Tibial artery (tissue), 4 donors: ENCODE measurements around the gene UBE2D2.

ENCODE experiments used
- DNase-seq, 2 donors: peaks; one replicate each; pipeline ENCODE4 v3.0.0-alpha.2; 2019
- H3K27ac ChIP-seq, 2 donors: fragments of 200-600 bp; sonication (generic) in 1 of 2; 1 replicate in 1 of 2; 2 replicates in 1 of 2; pipeline ENCODE4 v1.5.1; 2018 to 2019; ENCODE audit warnings: mild to moderate bottlenecking in 1 of 2
- H3K27me3 ChIP-seq, 2 donors: fragments of 200-600 bp; sonication (generic) in 1 of 2; one replicate each; pipeline versions ENCODE4 v1.5.1 to v1.6.0; 2016 to 2019
- H3K36me3 ChIP-seq, 3 donors: fragments of 200-600 bp; sonication (generic) in 2 of 3; one replicate each; pipeline ENCODE4 v1.5.1; 2016 to 2019; ENCODE audit warnings: mild to moderate bottlenecking in 2 of 3
- H3K4me1 ChIP-seq, 4 donors: fragments of 200-600 bp; sonication (generic) in 2 of 4; 1 replicate in 3 of 4; 2 replicates in 1 of 4; pipeline ENCODE4 v1.5.1; 2016 to 2019
- H3K4me3 ChIP-seq, 2 donors: fragments of 200-600 bp; sonication (generic) in 1 of 2; 1 replicate in 1 of 2; 2 replicates in 1 of 2; pipeline ENCODE4 v1.5.1; 2018 to 2019; ENCODE audit warnings: mild to moderate bottlenecking in 2 of 2
- H3K9me3 ChIP-seq, 3 donors: fragments of 200-600 bp; sonication (generic) in 1 of 3; one replicate each; pipeline ENCODE4 v1.5.1; 2016 to 2019
- CTCF ChIP-seq, 2 experiments: fragments of 200-600 bp in 1 of 2; fragments of 450-650 bp in 1 of 2; IDR thresholded peaks; one replicate each; pipeline ENCODE4 v1.5.1; 2017 to 2019; ENCODE audit warnings: antibody characterized with exemption in 2 of 2, mild to moderate bottlenecking in 1 of 2, moderate library complexity in 1 of 2
- intact Hi-C: fragments of 100-400 bp; cut with DNase I; formaldehyde crosslinking; loops from one replicate; pipeline ENCODE4 v1.15.0; 2023; ENCODE audit warnings: low total_unique reads

Gene UBE2D2

DNA sequence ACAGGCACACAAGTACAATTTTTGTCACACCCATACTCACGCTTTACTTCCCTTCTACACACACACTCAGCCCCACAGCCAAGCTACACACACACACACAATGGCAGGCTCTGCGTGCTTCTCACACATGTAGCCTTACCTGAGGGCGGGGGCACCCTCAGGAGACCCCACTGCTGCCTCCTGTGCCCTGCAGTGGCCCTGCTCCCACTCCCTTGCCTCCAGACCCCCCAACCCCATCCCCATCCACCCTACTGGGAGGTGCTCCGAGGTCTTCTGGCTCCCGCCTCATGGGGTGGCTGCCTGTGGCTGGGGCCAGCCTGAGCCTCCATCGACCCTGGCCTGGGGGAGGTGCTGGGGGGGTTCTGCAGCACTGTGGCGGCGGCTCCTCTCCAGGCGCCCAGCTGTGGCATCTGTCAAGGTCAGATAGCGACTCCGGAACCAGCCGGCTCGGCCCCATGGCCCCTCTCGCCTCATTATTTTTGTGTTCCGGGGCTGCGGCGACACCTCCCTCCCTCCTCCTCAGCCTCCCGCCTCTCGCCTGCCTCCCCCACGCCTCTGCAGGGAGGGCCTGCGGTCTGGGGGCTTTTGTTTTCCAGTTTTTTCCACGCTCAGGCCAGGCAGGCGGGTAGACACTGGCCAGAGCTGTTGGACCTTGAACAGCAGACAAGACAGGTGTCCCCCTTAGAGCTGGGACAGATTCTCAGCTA lies 108.7 kb downstream of the UBE2D2 start:
- H3K4me3 ChIP-seq: peak overlapping the region; percentile 7 to 32
- no peaks in the 10 kb centered on the region for H3K9me3 ChIP-seq
- no peak for TF ChIP-seq CTCF (IDR thresholded peaks at IDR 0.05)
- H3K4me1 ChIP-seq: peaks cover 4 to 99% (median 92%) of the 10 kb centered on the region in 4 donors
- intact Hi-C loops: no loop called here
- no peaks in the 10 kb centered on the region for H3K36me3 ChIP-seq
- H3K27me3 ChIP-seq: no peaks in the 10 kb centered on the region
- H3K27ac ChIP-seq: peak overlapping the region; percentile 88 to 94
- DNase-seq: no peak

DNA sequence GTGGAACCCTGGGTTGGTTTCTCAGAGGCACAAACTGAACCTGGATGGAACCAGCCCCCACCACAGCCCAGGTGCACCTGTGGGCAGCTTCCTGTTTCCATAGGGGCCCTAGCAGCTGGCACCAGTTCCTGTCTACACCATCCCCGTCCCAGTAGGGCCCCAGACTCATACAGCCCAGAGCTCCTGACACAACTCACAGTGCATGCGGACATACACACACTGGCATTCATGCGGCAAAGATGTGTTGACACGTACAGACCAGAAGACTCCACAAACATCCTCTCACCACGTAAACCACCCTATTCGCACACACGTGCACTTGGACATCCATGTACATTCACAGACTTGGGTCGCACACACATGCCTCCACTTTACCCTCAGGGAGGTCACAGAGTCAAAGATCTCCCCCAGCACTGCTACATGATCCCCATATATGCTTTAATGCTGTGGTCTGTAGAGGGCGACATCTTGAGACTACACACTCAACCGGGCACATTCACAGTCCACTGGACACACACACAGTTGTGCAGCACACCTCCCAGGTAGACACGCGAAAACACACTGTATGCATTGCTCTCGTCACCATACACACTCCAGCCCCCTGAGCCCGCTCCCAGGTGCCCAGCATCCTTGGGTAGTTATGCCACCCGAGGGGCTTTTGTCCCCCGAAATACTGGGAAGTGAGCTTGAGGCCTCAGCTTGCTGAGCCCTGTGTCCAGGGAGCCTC lies 109.4 kb downstream of the UBE2D2 start:
- no peak for DNase-seq
- Histone ChIP-seq H3K9me3 (no peaks in the 10 kb centered on the region), H3K4me3 (peak overlapping the region in 1 of 2 donors; percentile 32), H3K27me3 (no peaks in the 10 kb centered on the region), H3K4me1 (peaks cover 4 to 99% (median 92%) of the 10 kb centered on the region in 4 donors), H3K36me3 (no peaks in the 10 kb centered on the region), H3K27ac (peak overlapping the region; percentile 88 to 94)
- peak in 1 of 2 experiments; percentile 13 for TF ChIP-seq CTCF (IDR thresholded peaks at IDR 0.05)
- intact Hi-C loops: no loop called here

DNA sequence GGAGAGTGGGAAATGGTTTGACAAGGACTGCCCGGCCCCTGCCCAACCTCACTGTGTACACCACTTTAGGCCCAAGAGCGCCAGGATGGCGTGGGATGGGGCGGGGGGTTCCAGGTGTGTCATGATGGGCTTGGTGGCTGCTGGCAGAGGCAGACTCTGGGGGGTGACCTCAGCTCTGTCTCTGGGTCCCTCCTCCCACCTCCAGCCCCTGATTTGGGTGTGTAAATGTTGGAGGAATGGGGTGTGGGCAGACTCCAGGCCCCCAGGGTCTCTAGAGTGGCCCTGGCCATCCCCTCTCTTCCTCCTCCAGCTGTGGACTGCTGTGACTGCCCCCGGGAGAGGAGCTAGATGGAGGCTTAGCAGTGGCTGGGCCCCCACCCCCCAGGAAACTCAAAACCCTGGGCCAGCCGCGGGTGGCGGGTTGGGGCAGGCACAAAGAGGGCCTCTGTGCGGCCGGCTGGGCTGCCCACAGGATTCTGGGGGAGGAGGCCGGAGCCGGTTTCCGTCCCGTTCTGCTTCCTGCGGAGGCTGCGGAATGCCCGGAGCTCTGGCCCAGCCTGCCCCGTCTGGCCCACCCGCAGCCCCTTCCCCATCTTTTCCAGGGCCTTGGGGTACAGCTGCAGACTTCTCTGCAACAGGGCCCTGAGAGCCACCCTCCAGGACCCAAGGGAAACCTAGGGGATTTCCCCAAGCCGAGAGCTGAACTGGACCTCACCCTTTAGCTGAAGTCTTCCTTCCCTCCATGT lies 110.1 kb downstream of the UBE2D2 start:
- no peaks in the 10 kb centered on the region for H3K36me3 ChIP-seq
- no peaks in the 10 kb centered on the region for H3K9me3 ChIP-seq
- DNase-seq: no peak
- no peak for TF ChIP-seq CTCF (IDR thresholded peaks at IDR 0.05)
- H3K4me1 ChIP-seq: peaks cover 4 to 97% (median 91%) of the 10 kb centered on the region in 4 donors
- no peaks in the 10 kb centered on the region for H3K27me3 ChIP-seq
- intact Hi-C loops: no loop called here
- peak overlapping the region; percentile 88 to 94 for H3K27ac ChIP-seq
- peak overlapping the region; percentile 3 to 27 for H3K4me3 ChIP-seq

DNA sequence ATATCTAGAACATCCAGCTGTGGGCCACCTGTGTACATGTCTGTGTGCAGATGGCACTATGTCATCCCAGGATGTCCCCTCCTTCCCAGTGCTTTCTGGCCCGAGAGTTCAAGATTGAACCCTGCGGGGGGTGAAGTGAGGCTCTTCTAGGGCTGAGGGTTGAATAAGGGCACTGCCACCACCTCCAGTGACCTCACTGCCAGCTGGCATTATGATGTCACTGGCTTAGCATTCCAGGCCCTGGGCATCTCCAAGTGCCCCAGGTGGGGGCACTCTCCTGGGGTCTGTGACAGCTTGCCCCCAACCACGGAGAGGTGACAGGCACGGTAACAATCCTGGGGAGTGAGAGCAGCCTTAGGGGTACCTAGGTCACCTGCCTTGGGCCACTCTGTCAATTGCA lies 114.1 kb downstream of the UBE2D2 start:
- no peak for DNase-seq
- H3K4me1 ChIP-seq: peaks cover 2 to 90% (median 86%) of the 10 kb centered on the region in 4 donors

More for the DNA sequence above, 114.1 kb downstream of the UBE2D2 start:
- Histone ChIP-seq H3K36me3 (peaks cover 0 to 6% (median 6%) of the 10 kb centered on the region in 3 donors), H3K27ac (no peak overlapping the region), H3K4me3 (no peak overlapping the region), H3K9me3 (no peaks in the 10 kb centered on the region), H3K27me3 (no peaks in the 10 kb centered on the region)
- no peak for TF ChIP-seq CTCF (IDR thresholded peaks at IDR 0.05)
- intact Hi-C loops: no loop called here
